ENCODE results near the gene SYNE4. TPM values are rescaled to one million over a fixed set of nuclear protein-coding genes. Genes with fewer than 3 reads are reported as not detected.

SYNE4 gene
- total RNA-seq, 1 donor from 2014 or later, result 1.1 TPM

DNA sequence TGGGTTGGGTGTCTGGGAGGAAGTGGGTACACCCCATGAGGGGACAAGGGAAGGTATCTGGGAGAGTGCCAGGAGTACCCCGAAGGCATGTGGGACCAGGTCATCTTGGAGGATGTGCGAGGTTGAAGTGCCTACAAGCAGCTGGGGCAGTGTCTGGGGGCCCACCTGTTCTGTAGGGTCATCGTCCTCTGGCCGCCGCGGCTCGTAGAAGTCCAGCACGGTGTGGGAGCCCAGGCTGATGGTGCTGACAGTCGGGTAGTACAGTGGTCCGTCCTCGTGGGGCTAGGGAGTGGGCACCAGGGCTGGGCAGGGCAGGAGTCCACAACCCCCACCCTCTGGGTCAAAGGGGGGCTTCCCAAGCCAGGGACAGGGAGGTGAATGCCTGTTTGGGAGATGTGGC lies 1.8 kb upstream of the SYNE4 start:
- Histone ChIP-seq H3K9ac (ENCODE audit: low read length) (no peak overlapping the region), H2AFZ (ENCODE audit: low read depth, low read length) (no peak overlapping the region), H3K4me3 (ENCODE audit: insufficient read depth, low read depth, low read length) (no peak overlapping the region), H3K9me3 (ENCODE audit: insufficient read depth, low read depth, low read length) (no peaks in the 10 kb centered on the region), H3K27me3 (ENCODE audit: insufficient read depth, low read length) (no peaks in the 10 kb centered on the region), H3K27ac (ENCODE audit: low read depth, low read length) (no peak overlapping the region), H4K20me1 (ENCODE audit: insufficient read depth, low read length) (no peaks in the 10 kb centered on the region), H3K79me2 (ENCODE audit: insufficient read depth, low read length) (peaks cover 8% of the 10 kb centered on the region), H3K4me1 (ENCODE audit: insufficient read depth, low read length) (peaks cover 15% of the 10 kb centered on the region), H3K36me3 (ENCODE audit: insufficient read depth, low read length) (no peaks in the 10 kb centered on the region), H3K4me2 (ENCODE audit: low read length) (no peak overlapping the region)
- peaks cover 8% of the 10 kb centered on the region for H3K27me3 Mint-ChIP-seq (ENCODE audit: low read depth, unreplicated experiment)
- no peaks in the 10 kb centered on the region for H3K4me1 Mint-ChIP-seq (ENCODE audit: low read depth, unreplicated experiment)
- no peak for DNase-seq (ENCODE audit: low read depth)
- H3K36me3 Mint-ChIP-seq (ENCODE audit: low read depth, unreplicated experiment), result peaks cover 10% of the 10 kb centered on the region
- peak overlapping the region; percentile 50 for H3K4me3 Mint-ChIP-seq (ENCODE audit: unreplicated experiment)
- TF ChIP-seq, protein P1, sequence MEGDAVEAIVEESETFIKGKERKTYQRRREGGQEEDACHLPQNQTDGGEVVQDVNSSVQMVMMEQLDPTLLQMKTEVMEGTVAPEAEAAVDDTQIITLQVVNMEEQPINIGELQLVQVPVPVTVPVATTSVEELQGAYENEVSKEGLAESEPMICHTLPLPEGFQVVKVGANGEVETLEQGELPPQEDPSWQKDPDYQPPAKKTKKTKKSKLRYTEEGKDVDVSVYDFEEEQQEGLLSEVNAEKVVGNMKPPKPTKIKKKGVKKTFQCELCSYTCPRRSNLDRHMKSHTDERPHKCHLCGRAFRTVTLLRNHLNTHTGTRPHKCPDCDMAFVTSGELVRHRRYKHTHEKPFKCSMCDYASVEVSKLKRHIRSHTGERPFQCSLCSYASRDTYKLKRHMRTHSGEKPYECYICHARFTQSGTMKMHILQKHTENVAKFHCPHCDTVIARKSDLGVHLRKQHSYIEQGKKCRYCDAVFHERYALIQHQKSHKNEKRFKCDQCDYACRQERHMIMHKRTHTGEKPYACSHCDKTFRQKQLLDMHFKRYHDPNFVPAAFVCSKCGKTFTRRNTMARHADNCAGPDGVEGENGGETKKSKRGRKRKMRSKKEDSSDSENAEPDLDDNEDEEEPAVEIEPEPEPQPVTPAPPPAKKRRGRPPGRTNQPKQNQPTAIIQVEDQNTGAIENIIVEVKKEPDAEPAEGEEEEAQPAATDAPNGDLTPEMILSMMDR (IDR thresholded peaks at IDR 0.05; ENCODE audit: insufficient read depth, low read depth, low read length), result no peak
- TF ChIP-seq EZH2 (IDR thresholded peaks at IDR 0.05; ENCODE audit: insufficient read depth, low read length), result no peak
- no peaks in the 10 kb centered on the region for H3K9me3 Mint-ChIP-seq (ENCODE audit: unreplicated experiment)
- H3K27ac Mint-ChIP-seq (ENCODE audit: unreplicated experiment), result no peak overlapping the region
- FAIRE-seq, result no peak

DNA sequence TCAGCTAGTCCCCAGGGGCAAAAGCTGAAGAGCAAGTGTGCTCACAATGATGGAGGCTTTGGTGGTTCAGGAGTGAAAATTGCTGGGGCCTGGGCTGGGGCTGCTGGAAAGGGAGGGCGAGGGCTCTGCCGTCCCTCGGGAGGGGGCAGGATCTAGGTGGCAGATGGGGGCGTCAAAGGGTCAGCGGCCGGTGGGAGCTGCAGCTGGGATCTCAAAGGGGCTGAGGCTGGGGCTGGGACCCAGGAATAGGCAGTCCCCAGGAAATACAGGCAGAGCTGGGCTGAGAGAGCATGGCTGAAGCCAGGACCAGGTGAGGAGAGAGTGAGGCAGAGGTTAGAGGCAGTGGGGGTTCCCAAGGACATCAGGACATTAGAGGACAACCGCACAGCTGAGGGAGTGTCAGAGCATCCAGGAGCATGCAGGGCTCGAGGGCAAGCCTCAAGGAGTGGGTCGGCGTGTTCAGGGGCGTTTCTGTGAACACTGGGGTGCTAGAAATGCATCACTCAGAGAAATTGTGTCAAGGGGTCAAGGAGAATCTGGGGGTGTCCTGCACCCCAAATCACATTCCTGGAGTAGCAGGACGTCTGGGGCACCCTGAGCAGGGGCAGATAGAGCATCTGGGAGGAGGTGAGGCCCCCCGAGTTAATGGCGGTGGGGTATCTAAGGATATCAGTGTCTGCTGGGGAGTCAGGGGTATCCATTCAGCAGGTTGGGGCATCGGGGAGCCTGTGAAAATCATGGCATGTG lies 1.2 kb upstream of the SYNE4 start:
- H3K4me1 Mint-ChIP-seq (ENCODE audit: low read depth, unreplicated experiment), result no peaks in the 10 kb centered on the region
- no peaks in the 10 kb centered on the region for H3K9me3 Mint-ChIP-seq (ENCODE audit: unreplicated experiment)
- H2AFZ ChIP-seq (ENCODE audit: low read depth, low read length), result no peak overlapping the region
- DNase-seq (ENCODE audit: low read depth) (no peak), FAIRE-seq (no peak)
- no peak for TF ChIP-seq EZH2 (IDR thresholded peaks at IDR 0.05; ENCODE audit: insufficient read depth, low read length)
- TF ChIP-seq, protein P1 (IDR thresholded peaks at IDR 0.05; ENCODE audit: insufficient read depth, low read depth, low read length), result no peak
- H3K27me3 ChIP-seq (ENCODE audit: insufficient read depth, low read length), result no peaks in the 10 kb centered on the region
- peak overlapping the region; percentile 59 for H3K9ac ChIP-seq (ENCODE audit: low read length)
- no peak overlapping the region for H3K27ac ChIP-seq (ENCODE audit: low read depth, low read length)
- no peaks in the 10 kb centered on the region for H3K9me3 ChIP-seq (ENCODE audit: insufficient read depth, low read depth, low read length)
- peaks cover 15% of the 10 kb centered on the region for H3K4me1 ChIP-seq (ENCODE audit: insufficient read depth, low read length)
- H4K20me1 ChIP-seq (ENCODE audit: insufficient read depth, low read length), result no peaks in the 10 kb centered on the region
- H3K4me3 Mint-ChIP-seq (ENCODE audit: unreplicated experiment), result peak overlapping the region; percentile 73
- no peak overlapping the region for H3K4me3 ChIP-seq (ENCODE audit: insufficient read depth, low read depth, low read length)
- H3K36me3 Mint-ChIP-seq (ENCODE audit: low read depth, unreplicated experiment), result peaks cover 10% of the 10 kb centered on the region
- H3K36me3 ChIP-seq (ENCODE audit: insufficient read depth, low read length), result no peaks in the 10 kb centered on the region
- H3K4me2 ChIP-seq (ENCODE audit: low read length), result peak overlapping the region; percentile 86
- H3K79me2 ChIP-seq (ENCODE audit: insufficient read depth, low read length), result peaks cover 8% of the 10 kb centered on the region
- H3K27me3 Mint-ChIP-seq (ENCODE audit: low read depth, unreplicated experiment), result peaks cover 8% of the 10 kb centered on the region
- H3K27ac Mint-ChIP-seq (ENCODE audit: unreplicated experiment), result peak overlapping the region; percentile 47

DNA sequence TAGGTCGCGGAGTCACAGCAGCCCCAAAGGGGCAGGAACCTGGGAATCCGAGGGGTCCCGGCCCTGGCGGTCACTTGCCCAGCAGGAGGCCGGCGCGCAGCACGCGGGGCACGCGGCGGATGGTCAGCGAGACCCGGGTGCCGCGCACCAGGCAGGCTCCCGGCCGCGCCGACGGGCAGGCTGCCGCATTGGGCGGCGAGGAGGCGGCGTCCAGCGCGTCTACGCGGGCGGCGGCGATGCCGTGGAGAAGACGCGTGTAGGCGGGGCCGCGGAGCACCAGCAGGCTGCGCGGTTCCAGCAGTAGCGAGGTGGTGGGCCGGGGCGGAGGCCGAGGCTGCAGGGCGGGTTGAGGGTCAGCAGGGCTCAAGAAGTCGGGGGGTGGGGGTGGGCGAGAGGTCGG lies 607 bp upstream of the SYNE4 start:
- DNase-seq (ENCODE audit: low read depth) (peak; percentile 45), FAIRE-seq (no peak)
- peaks cover 10% of the 10 kb centered on the region for H3K36me3 Mint-ChIP-seq (ENCODE audit: low read depth, unreplicated experiment)
- Histone ChIP-seq H4K20me1 (ENCODE audit: insufficient read depth, low read length) (no peaks in the 10 kb centered on the region), H3K9me3 (ENCODE audit: insufficient read depth, low read depth, low read length) (no peaks in the 10 kb centered on the region), H3K36me3 (ENCODE audit: insufficient read depth, low read length) (no peaks in the 10 kb centered on the region), H3K4me2 (ENCODE audit: low read length) (peak overlapping the region; percentile 86), H3K4me1 (ENCODE audit: insufficient read depth, low read length) (peaks cover 11% of the 10 kb centered on the region), H2AFZ (ENCODE audit: low read depth, low read length) (no peak overlapping the region), H3K4me3 (ENCODE audit: insufficient read depth, low read depth, low read length) (peak overlapping the region; percentile 39), H3K27me3 (ENCODE audit: insufficient read depth, low read length) (no peaks in the 10 kb centered on the region), H3K27ac (ENCODE audit: low read depth, low read length) (no peak overlapping the region), H3K9ac (ENCODE audit: low read length) (peak overlapping the region; percentile 59), H3K79me2 (ENCODE audit: insufficient read depth, low read length) (peaks cover 8% of the 10 kb centered on the region)
- H3K4me1 Mint-ChIP-seq (ENCODE audit: low read depth, unreplicated experiment), result no peaks in the 10 kb centered on the region
- H3K9me3 Mint-ChIP-seq (ENCODE audit: unreplicated experiment), result no peaks in the 10 kb centered on the region
- peak overlapping the region; percentile 73 for H3K4me3 Mint-ChIP-seq (ENCODE audit: unreplicated experiment)
- no peak overlapping the region for H3K27ac Mint-ChIP-seq (ENCODE audit: unreplicated experiment)
- TF ChIP-seq EZH2 (IDR thresholded peaks at IDR 0.05; ENCODE audit: insufficient read depth, low read length), result no peak
- TF ChIP-seq, protein P1 (IDR thresholded peaks at IDR 0.05; ENCODE audit: insufficient read depth, low read depth, low read length), result no peak
- H3K27me3 Mint-ChIP-seq (ENCODE audit: low read depth, unreplicated experiment), result peaks cover 8% of the 10 kb centered on the region

Measured in astrocyte (in vitro differentiated cells and primary cell).